HG03060 (cell line): ENCODE data around the gene ZNF384.

Source experiments
- ATAC-seq: cut with Tn5 transposase; IDR thresholded peaks from one replicate; pipeline ENCODE4 v1.9.1; 2021; ENCODE audit warnings: low read depth, moderate number of reproducible peaks; ENCODE audit not compliant: unreplicated experiment

ZNF384 gene

DNA sequence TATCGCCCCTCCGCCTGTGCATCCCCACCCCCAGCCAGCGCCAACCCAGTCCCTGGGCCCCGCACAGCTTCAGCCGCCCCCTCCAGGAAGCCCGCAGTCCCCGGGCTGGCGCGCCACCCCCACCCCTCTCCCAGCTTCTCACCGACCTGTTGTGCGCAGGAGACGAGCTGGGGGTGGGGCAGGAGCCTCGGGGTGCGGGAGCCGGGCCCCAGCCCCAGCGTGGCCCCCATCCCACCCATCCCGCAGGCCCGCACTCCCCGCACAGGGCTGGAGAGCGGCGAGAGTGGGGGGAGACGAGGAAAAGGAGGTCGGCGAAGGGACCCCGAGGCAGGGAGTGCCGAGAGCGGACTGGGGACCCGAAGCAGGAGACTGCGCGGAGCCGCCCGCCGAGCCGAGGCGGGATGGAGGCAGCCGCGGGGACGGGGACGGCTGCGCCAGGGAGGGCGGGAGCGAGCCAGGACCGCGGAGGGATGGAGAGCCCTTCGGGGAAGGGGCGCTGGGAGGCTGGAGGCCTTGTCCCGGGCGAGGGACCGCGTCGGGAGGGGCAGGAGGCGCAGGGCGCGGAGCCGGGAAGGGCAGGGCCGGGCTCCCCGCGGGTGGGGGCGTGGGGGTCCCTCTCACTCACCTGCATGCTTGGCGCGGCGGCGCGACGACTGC lies 10.9 kb upstream of the ZNF384 start:
- no peak for ATAC-seq

DNA sequence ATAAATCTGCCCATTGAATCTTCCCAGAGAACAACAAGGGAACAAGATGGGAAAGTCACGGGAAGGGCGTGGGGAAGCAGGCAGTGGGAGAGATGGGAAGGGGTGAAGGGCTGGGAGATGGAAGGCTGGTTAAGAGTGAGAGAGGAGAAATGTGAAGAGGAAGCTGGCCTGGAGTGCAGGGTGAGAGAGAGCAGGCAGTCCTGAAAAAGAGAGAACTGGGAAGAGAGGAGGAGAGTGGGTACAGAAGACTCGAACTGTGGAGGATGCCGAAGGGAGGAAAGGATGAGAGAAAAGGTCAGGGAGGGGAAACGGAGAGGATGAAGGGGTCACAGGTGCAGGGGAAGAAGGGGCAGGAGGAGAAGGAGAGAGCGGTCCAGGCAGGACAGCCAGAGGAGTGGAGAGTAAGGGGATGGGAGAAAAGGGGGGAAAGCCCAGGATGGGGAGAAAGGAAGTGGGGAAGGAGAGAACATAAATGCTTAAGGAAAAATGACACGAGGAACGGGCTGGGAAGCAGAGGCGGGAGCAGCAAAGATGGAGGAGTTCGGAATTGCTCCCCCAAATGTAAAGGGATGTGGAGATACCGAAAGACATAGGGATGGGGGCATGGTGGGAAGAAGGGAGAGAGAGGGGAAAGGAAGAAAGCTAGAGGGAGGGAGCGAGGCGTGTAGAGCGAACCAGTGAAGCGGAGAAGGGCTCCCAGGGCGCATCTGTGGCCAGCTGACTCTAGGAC lies 10.2 kb upstream of the ZNF384 start:
- ATAC-seq: no peak

DNA sequence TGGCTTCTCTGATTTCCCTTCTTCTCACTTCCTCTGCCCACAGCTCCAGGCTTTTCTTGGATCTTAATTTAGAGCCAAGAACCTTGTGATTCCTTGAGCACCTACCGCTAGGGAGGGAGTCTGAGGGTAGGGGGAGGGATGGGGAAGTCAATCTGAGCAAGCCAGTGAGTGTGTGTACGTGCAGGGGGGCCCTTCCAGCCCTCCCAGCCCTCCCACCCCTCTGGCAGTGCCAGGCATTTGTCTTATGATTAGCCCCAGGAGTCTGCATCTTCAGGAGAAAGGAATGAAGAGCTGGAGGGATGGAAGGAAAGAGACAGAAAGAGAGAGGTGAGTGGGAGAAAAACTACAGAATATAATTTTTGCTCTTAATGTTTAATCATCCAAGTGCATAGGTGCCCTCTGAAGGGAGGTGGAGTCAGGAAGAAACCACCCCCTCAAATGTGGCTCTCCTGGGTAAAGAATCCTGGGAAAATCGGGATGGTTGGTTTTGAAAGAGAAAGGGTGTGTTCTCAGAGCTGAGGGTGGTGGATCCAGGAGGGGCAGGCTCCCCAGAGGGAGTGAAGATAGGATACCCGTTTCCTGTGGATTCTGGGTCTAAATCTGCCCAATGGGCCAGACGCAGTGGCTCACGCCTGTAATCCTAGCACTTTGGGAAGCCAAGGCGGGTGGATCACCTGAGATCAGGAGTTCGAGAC lies 9.3 kb upstream of the ZNF384 start:
- no peak for ATAC-seq

DNA sequence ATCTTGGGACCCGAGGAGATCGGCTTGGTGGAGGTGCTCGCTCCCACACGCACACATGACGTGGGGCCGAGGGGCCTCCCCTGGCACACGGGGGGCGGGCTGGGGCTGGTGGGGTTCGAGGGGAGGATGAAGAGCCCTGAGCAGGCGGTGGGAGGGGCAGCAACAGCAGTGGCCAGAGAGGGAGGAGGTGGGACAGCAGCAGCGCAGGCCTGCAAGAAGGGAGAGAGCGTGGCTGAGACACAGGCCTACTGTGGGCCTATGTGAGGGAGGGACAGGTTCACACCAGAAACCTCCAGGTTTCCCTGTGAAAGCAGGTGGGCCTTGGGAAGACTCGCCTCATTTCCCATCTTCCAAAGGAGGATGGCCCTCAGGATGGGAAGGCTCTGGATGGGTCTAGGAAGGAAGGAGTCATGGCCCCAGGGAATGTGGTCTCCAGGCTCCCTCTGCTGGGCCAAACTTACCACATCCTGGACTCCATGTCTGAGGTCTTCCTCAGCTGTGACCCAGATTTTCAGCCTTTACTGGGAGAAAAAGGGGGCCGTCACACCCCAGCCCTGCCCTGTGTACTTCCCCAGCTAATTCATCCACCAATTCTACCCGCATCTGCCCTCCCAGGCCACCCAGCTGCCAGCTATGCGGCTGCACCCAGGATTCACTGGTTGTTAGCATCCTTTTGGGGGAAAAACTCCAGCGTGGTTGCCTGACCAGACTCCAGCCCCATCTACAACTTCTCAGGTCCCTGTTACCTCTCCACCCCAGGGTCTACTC lies 8.6 kb upstream of the ZNF384 start:
- ATAC-seq: no peak

DNA sequence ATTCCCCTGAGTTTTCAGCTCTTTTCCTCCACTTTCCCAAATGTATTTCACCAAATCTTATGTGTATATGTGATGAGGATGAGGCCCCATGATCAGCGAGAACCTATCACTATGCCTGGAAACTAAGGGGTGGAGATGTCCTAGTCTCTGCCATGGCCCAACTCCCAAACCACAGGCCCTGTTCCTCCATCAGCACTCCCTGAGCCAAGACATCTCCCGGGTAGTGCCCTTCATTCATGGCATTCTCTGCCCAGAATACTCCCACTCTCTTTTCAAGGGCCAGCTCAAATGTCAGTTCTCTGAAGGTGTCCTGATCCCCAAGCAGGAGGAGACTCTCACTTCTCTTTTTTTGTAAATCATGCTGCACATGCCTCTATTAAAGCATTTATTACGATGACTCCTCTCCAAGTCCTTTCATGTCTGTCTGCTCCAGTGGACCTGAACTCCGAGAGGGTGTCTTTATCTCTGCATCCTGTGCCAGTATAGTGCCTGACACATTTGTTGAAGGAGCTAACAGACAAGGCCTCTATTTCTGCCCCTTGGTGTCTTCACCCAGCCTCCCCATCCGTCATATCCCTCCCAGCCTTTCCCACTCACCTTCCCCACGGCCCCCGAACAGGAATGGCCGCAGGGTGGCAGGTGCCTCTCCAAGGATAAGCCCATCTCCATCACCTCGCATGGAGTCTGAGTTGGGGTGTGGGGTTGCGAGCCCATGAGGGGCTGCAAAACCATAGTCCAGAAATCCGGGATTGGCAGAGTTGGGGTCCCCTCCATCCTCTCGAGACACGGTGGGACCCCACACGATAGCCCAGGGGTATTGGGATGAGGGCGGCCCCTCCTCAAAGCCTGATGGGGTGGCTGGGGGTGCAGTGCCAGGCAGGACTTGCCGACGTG lies 7.8 kb upstream of the ZNF384 start:
- ATAC-seq: no peak

DNA sequence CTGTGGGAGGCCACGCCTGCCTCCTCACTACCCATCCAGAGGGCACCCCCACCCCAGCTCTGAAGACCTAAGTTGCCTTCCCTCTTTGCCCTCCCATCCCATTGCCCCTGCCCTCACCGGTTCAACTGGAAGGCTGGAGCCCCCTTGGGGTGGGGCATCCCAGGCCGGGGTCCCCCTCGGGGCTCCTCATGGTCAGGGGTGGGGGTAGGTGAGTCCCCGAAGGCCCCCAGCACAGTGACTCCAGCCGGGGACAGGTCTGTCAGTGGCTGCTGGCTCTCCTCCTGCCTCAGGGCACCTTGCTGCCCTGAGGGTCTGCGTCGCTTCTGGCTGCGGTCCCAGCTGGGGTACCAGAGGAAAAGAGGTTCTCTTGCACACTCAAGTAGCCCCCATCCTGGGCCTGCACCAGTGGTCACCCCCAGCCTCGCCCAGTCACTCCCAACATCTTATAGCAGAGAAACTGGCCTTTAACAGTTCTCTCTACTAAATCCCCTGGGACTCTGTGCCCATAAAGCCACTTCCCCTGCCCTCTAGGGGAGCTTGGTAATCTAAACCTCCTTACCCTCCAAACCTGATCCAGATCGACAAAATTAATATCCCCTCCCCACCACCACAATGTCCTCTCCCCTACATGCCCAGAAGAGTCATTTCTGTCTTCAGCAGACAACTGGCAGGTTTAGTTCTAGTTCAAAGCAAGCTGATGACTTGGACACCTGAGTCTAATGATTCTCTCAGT lies 6.3 kb upstream of the ZNF384 start:
- no peak for ATAC-seq

DNA sequence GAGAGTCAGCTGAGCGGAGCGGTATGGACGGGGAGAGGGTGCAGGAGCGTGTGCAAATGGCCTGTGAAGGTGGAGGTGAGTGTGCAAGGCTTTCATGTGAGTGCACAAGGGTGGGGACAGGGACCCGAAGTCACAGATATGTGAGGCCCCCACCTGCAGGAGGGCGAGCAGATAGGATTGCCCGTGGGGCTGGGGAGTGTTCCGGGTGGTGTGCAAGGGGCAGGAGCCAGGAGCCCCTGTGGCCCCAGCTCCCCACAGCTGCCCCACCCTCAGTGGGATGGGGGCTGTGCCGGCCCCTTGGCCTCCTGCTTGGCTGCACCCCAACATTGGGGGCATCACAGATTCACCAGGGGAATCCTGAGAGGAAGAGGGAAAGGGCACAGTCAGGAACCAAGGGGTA lies 5.5 kb upstream of the ZNF384 start:
- no peak for ATAC-seq

DNA sequence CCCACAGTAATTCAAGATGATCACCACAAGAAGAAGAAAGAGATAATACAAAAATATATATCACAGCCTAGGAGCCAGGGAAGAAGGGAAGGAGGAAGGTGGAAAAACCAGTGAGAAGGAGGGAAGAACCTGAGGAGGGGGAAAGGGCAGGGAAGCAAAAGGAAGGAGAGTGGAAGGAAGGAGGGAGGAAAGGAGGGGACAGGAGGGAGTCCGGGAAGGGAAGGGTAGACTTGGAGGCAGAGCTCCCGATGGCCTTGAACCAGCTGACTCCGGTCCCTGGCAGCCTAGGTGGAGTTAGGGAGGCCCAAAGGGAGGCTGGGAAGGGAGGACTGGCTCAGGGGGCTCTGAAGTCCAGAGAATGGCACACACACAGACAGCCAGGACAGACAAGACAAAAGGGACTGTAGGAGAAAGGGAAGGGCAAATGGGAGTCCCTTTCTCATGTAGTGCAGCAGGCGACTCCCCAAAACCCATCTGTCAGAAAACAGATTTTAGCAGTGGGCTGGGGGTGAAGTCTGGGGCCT lies 4.7 kb upstream of the ZNF384 start:
- ATAC-seq: no peak

DNA sequence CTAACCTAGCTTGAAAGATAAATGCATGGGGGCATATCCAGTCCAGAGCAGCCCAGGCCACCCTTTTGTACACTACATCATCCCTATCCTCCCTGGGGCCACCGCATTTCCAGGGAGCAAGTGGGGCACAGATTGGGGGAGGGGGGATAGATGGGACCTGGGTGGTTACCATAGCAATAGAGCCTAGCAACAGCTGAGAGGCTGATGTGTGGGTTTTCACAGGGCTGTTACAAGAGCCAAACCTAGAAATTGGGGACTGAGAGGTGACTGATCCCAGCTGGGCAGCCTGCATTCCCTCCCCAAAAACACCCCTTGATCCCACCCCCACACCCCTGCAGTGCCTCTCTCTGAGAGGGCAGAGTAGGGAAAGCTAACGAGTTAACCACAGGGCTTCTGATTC lies 3.7 kb upstream of the ZNF384 start:
- no peak for ATAC-seq

DNA sequence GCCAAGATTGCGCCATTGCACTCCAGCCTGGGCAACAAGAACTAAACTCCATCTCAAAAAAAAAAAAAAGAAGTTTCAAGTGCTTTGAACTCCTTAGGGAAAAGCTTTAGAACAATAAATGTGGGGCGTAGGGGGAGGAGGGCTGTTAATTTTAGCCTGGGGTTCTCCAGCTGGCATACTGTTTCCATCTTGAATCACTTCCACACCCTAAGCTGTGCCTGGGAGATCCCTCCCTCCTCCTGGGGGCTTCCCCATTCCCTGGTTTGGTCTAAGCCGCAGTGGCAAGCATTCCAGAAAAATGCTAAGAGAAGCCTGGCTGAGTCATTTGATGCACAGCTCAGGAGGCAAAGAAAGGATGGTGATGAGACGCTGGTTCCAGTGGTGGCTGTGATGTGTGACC lies 2.3 kb upstream of the ZNF384 start:
- no peak for ATAC-seq

DNA sequence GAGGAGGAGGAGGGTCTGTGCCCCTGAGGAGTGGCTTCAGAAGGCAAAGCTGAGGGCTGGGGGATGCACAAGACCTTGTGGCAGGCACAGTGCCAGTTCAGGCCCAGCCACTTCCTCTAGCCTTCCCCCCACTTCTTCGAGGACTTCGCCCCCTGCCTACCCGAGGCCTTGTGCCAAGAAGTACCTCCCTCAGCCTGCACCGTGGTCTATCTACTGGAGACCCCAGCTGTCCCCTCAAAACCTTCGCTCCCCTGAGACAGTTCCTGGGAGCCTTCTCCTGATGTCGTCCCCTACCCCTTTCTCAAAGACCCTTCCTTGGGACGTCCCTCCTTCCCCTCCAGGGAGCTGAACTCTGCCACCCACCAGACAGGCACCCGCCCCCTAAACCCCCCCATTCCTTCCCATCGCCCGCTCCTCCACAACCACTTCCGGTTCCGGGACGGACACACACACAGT lies 604 bp downstream of the ZNF384 start:
- ATAC-seq: peak; percentile 9

DNA sequence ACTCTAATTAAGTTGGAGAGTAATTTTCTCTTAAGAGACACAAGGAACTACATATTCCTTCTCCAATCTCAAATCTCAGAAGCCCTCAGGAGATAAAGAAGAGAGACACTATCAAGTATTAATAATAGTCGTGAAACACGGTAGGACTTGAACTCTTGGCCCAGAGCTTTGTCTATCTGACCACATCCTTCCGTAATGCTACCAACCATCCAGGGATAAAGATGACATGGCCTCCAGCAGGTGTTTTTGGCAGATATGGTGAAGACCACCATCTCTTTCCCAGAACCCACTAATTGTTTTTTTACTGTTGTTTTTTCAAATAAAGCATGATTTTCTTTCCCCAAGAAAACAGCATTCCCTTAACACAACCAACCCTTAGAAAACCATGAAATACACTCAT lies 3.4 kb downstream of the ZNF384 start:
- ATAC-seq: no peak

DNA sequence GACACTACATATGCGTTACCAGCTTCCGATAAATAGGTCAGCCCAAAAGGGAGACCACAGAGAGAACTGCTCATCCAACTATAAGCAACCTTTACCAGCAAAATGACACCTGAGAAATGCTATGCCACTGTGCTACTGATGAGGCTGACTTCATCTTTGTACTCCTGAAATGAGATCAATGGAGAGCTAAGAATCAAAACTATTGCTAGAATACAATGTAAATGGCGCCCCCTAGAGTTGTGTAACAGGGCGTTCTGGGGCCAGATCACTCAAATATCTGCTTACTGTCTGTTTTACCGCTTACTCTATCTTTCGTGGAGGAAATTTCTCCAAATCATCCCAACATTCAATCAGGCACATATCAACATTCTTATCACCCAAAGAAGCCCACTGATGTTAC lies 4.6 kb downstream of the ZNF384 start:
- no peak for ATAC-seq

DNA sequence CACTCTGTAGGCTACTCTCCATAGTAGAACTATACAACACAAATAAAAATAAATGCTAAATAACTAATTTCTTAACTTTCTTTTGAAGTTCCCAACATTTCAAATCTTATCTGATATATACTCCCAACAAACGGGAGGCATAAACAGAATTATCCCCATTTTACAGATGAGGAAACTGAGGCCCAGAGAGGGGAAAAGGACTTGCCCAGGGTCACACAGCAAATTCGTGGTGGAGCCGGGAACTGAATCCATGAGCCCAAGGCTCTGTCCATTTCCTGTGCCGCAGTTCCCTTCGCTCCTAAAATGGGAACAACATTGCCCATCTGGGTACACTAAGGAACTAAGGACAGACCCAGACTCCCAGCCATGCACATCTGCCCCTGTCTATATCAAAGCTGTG lies 12.2 kb downstream of the ZNF384 start:
- ATAC-seq: no peak

DNA sequence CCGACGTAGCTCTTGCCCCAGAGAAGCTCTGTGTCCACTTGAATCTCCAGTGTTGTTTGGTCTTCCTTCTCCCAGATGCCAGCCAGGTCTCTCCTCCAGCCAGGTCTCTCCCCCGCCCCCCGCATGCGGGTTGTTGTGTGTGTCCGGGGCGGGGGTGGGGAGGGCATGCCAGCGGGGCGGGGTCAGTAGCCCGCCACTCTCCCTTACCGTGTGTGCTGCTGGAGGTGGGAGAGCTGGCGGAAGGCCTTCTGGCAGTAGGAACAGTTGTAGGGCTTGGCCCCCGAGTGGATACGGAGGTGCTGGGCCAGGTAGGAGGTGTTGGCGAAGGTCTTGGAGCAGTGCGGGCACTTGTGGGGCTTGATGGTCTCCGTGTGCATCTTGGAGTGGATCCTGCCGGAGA lies 17.0 kb downstream of the ZNF384 start:
- ATAC-seq: no peak

DNA sequence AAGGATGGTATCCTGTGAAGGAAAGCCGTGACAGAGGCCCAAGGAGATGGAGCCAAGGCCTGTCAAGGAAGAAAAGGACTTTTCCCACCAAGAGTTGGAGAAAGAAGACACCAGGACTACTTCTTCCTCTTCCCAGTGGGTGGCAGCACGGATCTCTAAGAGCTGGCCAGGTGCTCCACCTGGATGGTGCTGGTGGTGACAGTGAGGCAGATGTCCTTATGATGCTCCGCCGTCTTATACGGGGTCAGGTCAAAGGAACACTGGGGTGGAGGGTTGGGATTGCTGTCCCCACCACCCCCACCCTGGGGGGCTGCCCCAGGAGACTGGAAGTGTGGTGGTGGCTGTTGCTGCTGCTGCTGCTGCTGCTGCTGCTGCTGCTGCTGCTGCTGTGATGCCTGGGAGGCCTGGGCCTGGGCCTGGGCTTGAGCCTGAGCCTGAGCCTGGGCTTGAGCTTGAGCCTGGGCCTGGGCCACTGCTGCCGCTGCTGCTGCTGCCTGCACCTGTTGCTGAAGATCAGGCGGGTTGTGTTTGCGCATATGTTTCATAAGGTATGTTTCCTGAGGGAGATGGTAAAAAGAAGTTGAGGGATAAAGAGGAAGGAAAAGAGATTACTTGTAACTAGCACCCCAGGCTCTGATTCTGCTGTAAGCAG lies 21.5 kb downstream of the ZNF384 start:
- ATAC-seq: no peak

DNA sequence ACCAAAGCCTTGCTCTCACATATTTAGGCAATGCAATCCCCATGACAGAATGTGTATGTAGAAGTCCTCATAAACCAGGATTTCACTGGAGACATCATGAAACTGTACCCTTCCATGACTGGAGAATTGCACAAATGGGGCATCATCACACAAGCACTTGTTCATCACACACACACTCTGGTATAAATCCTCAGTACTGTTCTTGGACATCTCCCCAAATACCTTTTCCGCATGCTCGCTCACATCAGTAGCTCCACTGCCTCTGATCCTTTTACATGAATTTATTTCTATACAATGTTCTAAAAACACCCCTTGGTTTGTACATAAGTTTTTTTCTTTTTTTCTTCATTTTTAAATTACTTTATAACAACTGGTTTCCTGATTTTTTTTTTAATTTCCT lies 23.0 kb downstream of the ZNF384 start:
- no peak for ATAC-seq

DNA sequence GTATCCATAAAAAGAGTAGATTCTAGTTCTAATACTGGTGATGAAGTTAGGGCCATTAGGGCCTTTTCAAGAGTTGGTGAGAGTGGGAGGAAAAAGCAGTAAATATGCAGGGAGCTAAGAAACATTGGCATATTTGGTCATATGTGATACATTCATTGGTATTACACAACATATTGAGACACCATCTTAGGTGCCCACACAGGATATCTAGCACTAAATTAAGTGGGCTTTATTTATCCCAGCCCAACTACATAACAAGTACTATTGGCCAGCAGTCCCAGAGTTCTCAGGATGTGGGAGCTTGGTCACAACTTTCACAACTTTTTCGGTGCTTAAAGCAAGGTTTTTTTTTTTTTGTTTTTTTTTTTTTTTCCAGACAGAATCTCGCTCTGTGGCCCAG lies 24.3 kb downstream of the ZNF384 start:
- ATAC-seq: no peak
